H1 (cell line): ENCODE measurements around the gene OR4D11. TPM values are rescaled to one million over a fixed set of nuclear protein-coding genes. Genes with fewer than 3 reads are reported as not detected.

Source experiments
- CTCF ChIA-PET: fragments of 300-600 bp; sonication (Branson Sonifier 250); formaldehyde crosslinking; loops from one replicate; lab custom pipeline; 2021; ENCODE audit not compliant: partially characterized antibody; lab: Charles Lee
- POLR2A ChIA-PET: fragments of 300-600 bp; sonication (Branson Sonifier 250); formaldehyde crosslinking; loops from one replicate; lab custom pipeline; 2021; ENCODE audit warnings: inconsistent platforms; ENCODE audit not compliant: partially characterized antibody; lab: Charles Lee
- DNase-seq, 2 experiments: peaks; one replicate each; pipeline versions ENCODE4 v3.0.0 to v3.0.0-alpha.2; 2010 to 2022; ENCODE audit warnings: low spot score in 2 of 2, low read depth in 1 of 2, mixed read lengths in 1 of 2
- FAIRE-seq: peaks from 2 replicates; lab custom pipeline; 2011; peaks lifted over from hg19 to GRCh38; lab: Jason Lieb, UNC
- H2AFZ ChIP-seq: 2 replicates; pipeline ENCODE4 v1.8.1; 2012; ENCODE audit warnings: low read length, inconsistent platforms
- H2AK5ac ChIP-seq: 2 replicates; pipeline ENCODE4 v1.6.1; 2013; ENCODE audit warnings: low read depth, low read length
- H2BK120ac ChIP-seq: replicated peaks from 2 replicates; pipeline ENCODE3; 2013; ENCODE audit warnings: low read depth, low read length, inconsistent platforms
- H2BK12ac ChIP-seq: 2 replicates; pipeline ENCODE4 v1.6.1; 2013; ENCODE audit warnings: low read depth, low read length
- H2BK15ac ChIP-seq: 2 replicates; pipeline ENCODE4 v1.6.1; 2013; ENCODE audit warnings: low read length
- H2BK20ac ChIP-seq: 2 replicates; pipeline ENCODE4 v1.6.1; 2013; ENCODE audit warnings: low read length
- H2BK5ac ChIP-seq: 2 replicates; pipeline ENCODE4 v1.6.1; 2013; ENCODE audit warnings: low read depth, low read length
- H3K14ac ChIP-seq: 2 replicates; pipeline ENCODE4 v1.6.1; 2013; ENCODE audit warnings: inconsistent platforms; ENCODE audit not compliant: insufficient read length
- H3K18ac ChIP-seq: 2 replicates; pipeline ENCODE4 v1.6.1; 2013; ENCODE audit warnings: low read length; ENCODE audit errors: extremely low read depth
- H3K23ac ChIP-seq: 2 replicates; pipeline ENCODE4 v1.6.1; 2013; ENCODE audit warnings: inconsistent platforms; ENCODE audit not compliant: insufficient read length
- H3K23me2 ChIP-seq: 2 replicates; pipeline ENCODE4 v1.6.1; 2013; ENCODE audit warnings: low read depth, low read length
- H3K27ac ChIP-seq: 2 replicates; pipeline ENCODE4 v1.6.1; 2011; ENCODE audit warnings: low read depth, low read length, inconsistent platforms
- H3K27me3 ChIP-seq, 4 experiments: replicated peaks in 1 of 4; 1 replicate in 1 of 4; 2 replicates in 3 of 4; pipeline versions ENCODE4 v1.6.1 to v1.8.1; 2011 to 2013; ENCODE audit warnings: low read length in 3 of 4, mild to moderate bottlenecking in 3 of 4, inconsistent platforms in 2 of 4, mixed read lengths in 2 of 4, moderate library complexity in 1 of 4; ENCODE audit not compliant: control insufficient read depth in 3 of 4, insufficient read depth in 3 of 4; ENCODE audit errors: extremely low read depth in 1 of 4
- H3K36me3 ChIP-seq, 4 experiments: 2 replicates each; pipeline versions ENCODE4 v1.6.1 to v1.8.1; 2011 to 2013; ENCODE audit warnings: mild to moderate bottlenecking in 4 of 4, low read length in 3 of 4, moderate library complexity in 2 of 4, control low read depth in 1 of 4, inconsistent platforms in 1 of 4; ENCODE audit not compliant: insufficient read depth in 4 of 4, control insufficient read depth in 2 of 4
- H3K4ac ChIP-seq: replicated peaks from 2 replicates; pipeline ENCODE3; 2013; ENCODE audit warnings: low read length, low read depth, mixed read lengths, inconsistent platforms; ENCODE audit not compliant: insufficient read length
- H3K4me1 ChIP-seq, 4 experiments: replicated peaks in 1 of 4; 1 replicate in 1 of 4; 2 replicates in 3 of 4; pipeline versions ENCODE4 v1.6.1 to v1.8.1; 2011 to 2013; ENCODE audit warnings: low read length in 3 of 4, inconsistent platforms in 2 of 4, mixed read lengths in 1 of 4; ENCODE audit not compliant: insufficient read depth in 4 of 4, control insufficient read depth in 3 of 4
- H3K4me2 ChIP-seq, 2 experiments: 2 replicates each; pipeline versions ENCODE4 v1.6.1 to v1.8.1; 2011 to 2013; ENCODE audit warnings: low read depth in 2 of 2, low read length in 2 of 2, control low read depth in 1 of 2, inconsistent platforms in 1 of 2, mild to moderate bottlenecking in 1 of 2; ENCODE audit not compliant: insufficient read depth in 1 of 2
- H3K4me3 ChIP-seq, 4 experiments: fragments of 200-600, 300-600 bp in 1 of 4; sonication (generic), shearing (Covaris generic), sonication (Bioruptor Twin) in 1 of 4; 2 replicates each; pipeline versions ENCODE4 v1.5.1 to v1.8.1; 2011 to 2016; ENCODE audit warnings: low read length in 4 of 4, low read depth in 3 of 4, control low read depth in 2 of 4, inconsistent platforms in 2 of 4, mild to moderate bottlenecking in 2 of 4, mixed read lengths in 1 of 4, moderate library complexity in 1 of 4; ENCODE audit not compliant: insufficient read depth in 2 of 4; ENCODE audit errors: extremely low read depth in 1 of 4
- H3K56ac ChIP-seq: replicated peaks from 2 replicates; pipeline ENCODE3; 2013; ENCODE audit warnings: low read depth, mild to moderate bottlenecking, mixed read lengths, low read length, inconsistent platforms; ENCODE audit not compliant: insufficient read length
- H3K79me1 ChIP-seq: 2 replicates; pipeline ENCODE4 v1.6.1; 2013; ENCODE audit warnings: low read depth, low read length, control low read depth
- H3K79me2 ChIP-seq, 2 experiments: 2 replicates each; pipeline versions ENCODE4 v1.6.1 to v1.8.1; 2012 to 2013; ENCODE audit warnings: low read length in 2 of 2, mild to moderate bottlenecking in 2 of 2, inconsistent platforms in 1 of 2; ENCODE audit not compliant: insufficient read depth in 2 of 2, control insufficient read depth in 1 of 2
- H3K9ac ChIP-seq, 4 experiments: replicated peaks in 1 of 4; 1 replicate in 1 of 4; 2 replicates in 3 of 4; pipeline versions ENCODE4 v1.6.1 to v1.8.1; 2011 to 2013; ENCODE audit warnings: low read depth in 3 of 4, low read length in 3 of 4, control low read depth in 2 of 4, mild to moderate bottlenecking in 2 of 4, moderate library complexity in 2 of 4, inconsistent platforms in 1 of 4; ENCODE audit errors: extremely low read depth in 1 of 4
- H3K9me3 ChIP-seq, 2 experiments: 2 replicates each; pipeline versions ENCODE4 v1.6.1 to v1.8.1; 2012 to 2013; ENCODE audit warnings: mild to moderate bottlenecking in 2 of 2, moderate library complexity in 2 of 2, control low read depth in 1 of 2, inconsistent platforms in 1 of 2, low read depth in 1 of 2, low read length in 1 of 2, mixed read lengths in 1 of 2; ENCODE audit not compliant: insufficient read depth in 2 of 2
- H4K20me1 ChIP-seq, 2 experiments: replicated peaks in 1 of 2; 2 replicates each; pipeline versions ENCODE3 to v1.8.1; 2011 to 2013; ENCODE audit warnings: inconsistent platforms in 2 of 2, low read length in 2 of 2, mild to moderate bottlenecking in 1 of 2; ENCODE audit not compliant: insufficient read depth in 2 of 2, control insufficient read depth in 1 of 2
- H4K5ac ChIP-seq: 2 replicates; pipeline ENCODE4 v1.6.1; 2013; ENCODE audit warnings: low read length, low read depth, mixed read lengths, inconsistent platforms; ENCODE audit not compliant: insufficient read length
- H4K8ac ChIP-seq: 2 replicates; pipeline ENCODE4 v1.8.0; 2013; ENCODE audit warnings: mild to moderate bottlenecking, moderate library complexity, low read length, inconsistent platforms; ENCODE audit not compliant: insufficient read depth; ENCODE audit errors: extremely low read depth
- H4K91ac ChIP-seq: replicated peaks from 2 replicates; pipeline ENCODE3; 2013; ENCODE audit warnings: low read length, mixed read lengths, inconsistent platforms; ENCODE audit not compliant: insufficient read length
- WGBS, 2 experiments: shearing (Covaris generic) in 1 of 2; methylation state at CpG; one replicate each; pipeline versions ENCODE4 v1.1.6 to v1.1.7; 2013 to 2015; ENCODE audit warnings: low lambda C conversion rate in 2 of 2, mixed read lengths in 2 of 2, inconsistent platforms in 1 of 2, low coverage in 1 of 2, missing lambda C conversion rate in 1 of 2; ENCODE audit not compliant: insufficient replicate concordance in 2 of 2, insufficient coverage in 1 of 2, insufficient read length in 1 of 2; ENCODE audit errors: extremely low coverage in 1 of 2, missing lambda C conversion rate in 1 of 2; 5-methylcytosine and 5-hydroxymethylcytosine counted together
- polyA plus RNA-seq, 7 experiments: library from polyadenylated mRNA; depleted of rRNA in 3 of 7; stranded (reverse) in 5 of 7; unstranded in 2 of 7; fragments of >200 nt in 5 of 7; fragments of 200-250 nt in 2 of 7; gene quantifications; 1 replicate in 5 of 7; 2 replicates in 1 of 7; 4 replicates in 1 of 7; pipeline versions ENCODE4 v1.2.1 to v1.2.3, GENCODE V29; 2011 to 2013; ENCODE audit warnings: missing spikeins in 2 of 7, mixed read lengths in 2 of 7
- total RNA-seq: library from RNA; stranded (reverse); fragmentation: NEBNext Ultra II Directional; extraction: Animal tissue kit (Norgen Biotek cat#: 25700); gene quantifications from 2 replicates; pipeline ENCODE4 v1.2.1, GENCODE V29; 2021

Gene OR4D11
- total and polyA plus RNA-seq, 2 of the 8 experiments (the other 6 are each of a cell fraction or from before 2014, with no cell fraction given) = not detected

GRCh38 chr11:59520741-59521140 lies 17.4 kb downstream of the OR4D11 start:
- Histone ChIP-seq H2BK15ac (no peak overlapping the region), H2AFZ (no peak overlapping the region), H3K79me2 (no peaks in the 10 kb centered on the region), H3K4me3 (no peak overlapping the region), H4K91ac (no peak overlapping the region), H3K56ac (no peak overlapping the region), H2AK5ac (no peak overlapping the region), H2BK12ac (no peak overlapping the region), H4K5ac (no peak overlapping the region), H2BK20ac (no peak overlapping the region), H4K8ac (no peak overlapping the region), H2BK5ac (no peak overlapping the region), H3K9ac (no peak overlapping the region), H3K79me1 (no peaks in the 10 kb centered on the region), H3K27ac (no peak overlapping the region), H3K23me2 (no peaks in the 10 kb centered on the region), H3K9me3 (no peaks in the 10 kb centered on the region), H3K23ac (no peak overlapping the region), H3K4me2 (no peak overlapping the region), H4K20me1 (no peaks in the 10 kb centered on the region), H3K4ac (no peak overlapping the region), H3K18ac (no peak overlapping the region), H2BK120ac (no peak overlapping the region), H3K27me3 (no peaks in the 10 kb centered on the region), H3K36me3 (no peaks in the 10 kb centered on the region), H3K14ac (no peak overlapping the region), H3K4me1 (no peaks in the 10 kb centered on the region)
- no peak for DNase-seq
- FAIRE-seq = no peak
- POLR2A ChIA-PET = interaction anchor here (0.7 kb wide), 1 partner anchor 914 kb away, joined by 4 read pairs; no protein-coding TSS in a partner anchor
- 91% methylated on average over 5 of the region's 5 CpGs; no CpG with 5 or more reads in 1 of the 2 experiments for WGBS, 2 experiments
- CTCF ChIA-PET = interaction anchor here (1.3 kb wide), 1 partner anchor 17 kb away, joined by 3 read pairs; no protein-coding TSS in a partner anchor
